A549 (cell line): ENCODE measurements around the gene TFG.

Experiments
- CBX8 ChIP-seq: fragments of 200-600 bp; sonication (generic); IDR thresholded peaks from 2 replicates; pipeline ENCODE4 v1.6.1; 2016
- CHD4 ChIP-seq: fragments of 200-600 bp; sonication (generic); IDR thresholded peaks from 2 replicates; pipeline ENCODE4 v1.6.1; 2016; ENCODE audit warnings: antibody characterized with exemption, mild to moderate bottlenecking, borderline replicate concordance
- JUN ChIP-seq, 2 experiments: fragments of >200 bp; sonication (Bioruptor Twin); formaldehyde crosslinking; IDR thresholded peaks; 2 replicates in 1 of 2; 3 replicates in 1 of 2; pipeline ENCODE4 v1.6.1; 2016 to 2017
- MAZ ChIP-seq: fragments of 150-350 bp; IDR thresholded peaks from 2 replicates; pipeline ENCODE4 v1.6.1; 2014; ENCODE audit warnings: antibody characterized with exemption, low read depth, low read length, borderline replicate concordance
- POLR2A ChIP-seq: IDR thresholded peaks from 2 replicates; pipeline ENCODE4 v1.6.1; 2012; ENCODE audit warnings: mild to moderate bottlenecking, low read length
- RCOR1 ChIP-seq: fragments of 150-350 bp; IDR thresholded peaks from 2 replicates; pipeline ENCODE4 v1.6.1; 2014; ENCODE audit warnings: antibody characterized with exemption, low read length, low read depth
- RFX5 ChIP-seq: fragments of 450-650 bp; IDR thresholded peaks from 2 replicates; pipeline ENCODE4 v1.7.1; 2014; ENCODE audit warnings: antibody characterized with exemption, mild to moderate bottlenecking, moderate library complexity
- SMC3 ChIP-seq: fragments of >200 bp; sonication (Bioruptor Twin); formaldehyde crosslinking; IDR thresholded peaks from 3 replicates; pipeline ENCODE4 v1.6.1; 2018; ENCODE audit warnings: inconsistent platforms
- SREBF2 ChIP-seq: fragments of 450-650 bp; IDR thresholded peaks from 2 replicates; pipeline ENCODE4 v1.6.1; 2014; ENCODE audit warnings: mild to moderate bottlenecking, moderate library complexity
- USF2 ChIP-seq: fragments of 450-650 bp; IDR thresholded peaks from 2 replicates; pipeline ENCODE4 v1.6.1; 2014; ENCODE audit warnings: antibody characterized with exemption
- TF ChIP-seq, protein P1 (sequence below): fragments of >200 bp; sonication (Bioruptor Twin); formaldehyde crosslinking; IDR thresholded peaks from 3 replicates; pipeline ENCODE4 v1.5.1; 2016

GRCh38 chr3:100746092-100746491, 36.8 kb downstream of the TFG start:
- TF ChIP-seq POLR2A: no peak
- TF ChIP-seq USF2: no peak
- no peak for TF ChIP-seq CHD4
- TF ChIP-seq RCOR1: no peak
- TF ChIP-seq, protein P1, sequence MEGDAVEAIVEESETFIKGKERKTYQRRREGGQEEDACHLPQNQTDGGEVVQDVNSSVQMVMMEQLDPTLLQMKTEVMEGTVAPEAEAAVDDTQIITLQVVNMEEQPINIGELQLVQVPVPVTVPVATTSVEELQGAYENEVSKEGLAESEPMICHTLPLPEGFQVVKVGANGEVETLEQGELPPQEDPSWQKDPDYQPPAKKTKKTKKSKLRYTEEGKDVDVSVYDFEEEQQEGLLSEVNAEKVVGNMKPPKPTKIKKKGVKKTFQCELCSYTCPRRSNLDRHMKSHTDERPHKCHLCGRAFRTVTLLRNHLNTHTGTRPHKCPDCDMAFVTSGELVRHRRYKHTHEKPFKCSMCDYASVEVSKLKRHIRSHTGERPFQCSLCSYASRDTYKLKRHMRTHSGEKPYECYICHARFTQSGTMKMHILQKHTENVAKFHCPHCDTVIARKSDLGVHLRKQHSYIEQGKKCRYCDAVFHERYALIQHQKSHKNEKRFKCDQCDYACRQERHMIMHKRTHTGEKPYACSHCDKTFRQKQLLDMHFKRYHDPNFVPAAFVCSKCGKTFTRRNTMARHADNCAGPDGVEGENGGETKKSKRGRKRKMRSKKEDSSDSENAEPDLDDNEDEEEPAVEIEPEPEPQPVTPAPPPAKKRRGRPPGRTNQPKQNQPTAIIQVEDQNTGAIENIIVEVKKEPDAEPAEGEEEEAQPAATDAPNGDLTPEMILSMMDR: no peak
- TF ChIP-seq SMC3: no peak
- TF ChIP-seq RFX5: no peak
- TF ChIP-seq SREBF2: no peak
- TF ChIP-seq JUN (IDR thresholded peaks at IDR 0.05): no peak
- no peak for TF ChIP-seq MAZ
- TF ChIP-seq CBX8: no peak
